Diencephalon (tissue), 1 donor: ENCODE data around the gene THSD7A. TPM values are rescaled to one million over a fixed set of nuclear protein-coding genes. Genes with fewer than 3 reads are reported as not detected.

Source experiments
- total RNA-seq: library from RNA; depleted of rRNA; stranded (reverse); fragments of >200 nt; gene quantifications from one replicate; pipeline ENCODE4 v1.2.3, GENCODE V29; 2014

THSD7A gene
- total RNA-seq, result 30.4 TPM

GRCh38 chr7:11831736-11832495 lies at the start of gene THSD7A:
Gene THSD7A (minus strand): TSS chr7:11832198. CDS start chr7:11831946, 252 bp downstream.

